Endothelial cell (in vitro differentiated cells): ENCODE results near the gene RHOV. TPM values are rescaled to one million over a fixed set of nuclear protein-coding genes. Genes with fewer than 3 reads are reported as not detected.

Experiments used
- DNase-seq: peaks from one replicate; pipeline ENCODE4 v3.0.0; 2021; ENCODE audit warnings: low spot score
- H3K27ac Mint-ChIP-seq: one replicate; pipeline ENCODE4 v1.8.0; 2021; ENCODE audit warnings: mixed read lengths, inconsistent platforms; ENCODE audit not compliant: unreplicated experiment
- H3K27me3 Mint-ChIP-seq: one replicate; pipeline ENCODE4 v1.8.0; 2021; ENCODE audit warnings: mild to moderate bottlenecking, moderate library complexity, mixed read lengths, inconsistent platforms; ENCODE audit not compliant: unreplicated experiment
- H3K36me3 Mint-ChIP-seq: one replicate; pipeline ENCODE4 v1.8.0; 2021; ENCODE audit warnings: mild to moderate bottlenecking, low read depth, mixed read lengths, inconsistent platforms; ENCODE audit not compliant: unreplicated experiment
- H3K4me1 Mint-ChIP-seq: one replicate; pipeline ENCODE4 v1.8.0; 2021; ENCODE audit warnings: mild to moderate bottlenecking, mixed read lengths, inconsistent platforms; ENCODE audit not compliant: unreplicated experiment
- H3K4me3 Mint-ChIP-seq: one replicate; pipeline ENCODE4 v1.8.0; 2021; ENCODE audit warnings: mild to moderate bottlenecking, mixed read lengths, inconsistent platforms; ENCODE audit not compliant: unreplicated experiment
- H3K9me3 Mint-ChIP-seq: one replicate; pipeline ENCODE4 v1.8.0; 2021; ENCODE audit warnings: mixed read lengths, inconsistent platforms; ENCODE audit not compliant: unreplicated experiment
- total RNA-seq: library from RNA; stranded (reverse); fragmentation: NEBNext Ultra II Directional; extraction: Animal tissue kit (Norgen Biotek cat#: 25700); gene quantifications from one replicate; pipeline ENCODE4 v1.2.1, GENCODE V29; 2021; ENCODE audit not compliant: unreplicated experiment
- TF ChIP-seq, protein P1 (sequence below): fragments of 200-600 bp; sonication (generic); IDR thresholded peaks from one replicate; pipeline ENCODE4 v1.5.0; 2021; ENCODE audit warnings: antibody characterized with exemption; ENCODE audit not compliant: unreplicated experiment

The RHOV gene
- total RNA-seq, 1 donor from 2014 or later = 1.4 TPM

DNA sequence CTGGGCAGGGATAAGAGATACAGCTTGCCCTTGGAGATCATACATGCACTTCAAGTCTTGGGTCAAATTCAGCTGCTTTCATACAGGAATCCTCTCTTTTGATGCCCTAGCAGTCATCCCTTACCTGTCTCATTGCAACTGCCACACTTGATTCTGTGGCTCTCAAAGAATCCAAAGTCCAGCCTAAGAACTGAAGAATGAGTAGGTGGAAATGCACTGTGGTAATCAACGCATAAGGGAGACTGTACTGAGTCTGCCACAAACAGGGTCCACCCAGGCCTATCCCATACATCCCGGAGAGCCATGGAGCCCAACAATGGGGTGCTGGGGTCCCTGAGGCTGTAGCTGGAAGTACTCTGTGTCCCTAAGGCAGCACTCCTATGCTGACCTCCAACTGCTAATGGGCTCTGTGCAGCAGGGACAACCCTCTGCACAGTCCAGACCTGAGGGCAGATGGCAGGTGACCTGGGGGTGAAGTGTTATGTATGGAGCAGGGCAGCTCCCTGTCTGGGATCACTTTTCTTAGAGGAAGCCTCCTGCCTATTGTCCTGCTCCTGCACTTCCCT, 18.5 kb upstream of the RHOV start:
- TF ChIP-seq, protein P1, sequence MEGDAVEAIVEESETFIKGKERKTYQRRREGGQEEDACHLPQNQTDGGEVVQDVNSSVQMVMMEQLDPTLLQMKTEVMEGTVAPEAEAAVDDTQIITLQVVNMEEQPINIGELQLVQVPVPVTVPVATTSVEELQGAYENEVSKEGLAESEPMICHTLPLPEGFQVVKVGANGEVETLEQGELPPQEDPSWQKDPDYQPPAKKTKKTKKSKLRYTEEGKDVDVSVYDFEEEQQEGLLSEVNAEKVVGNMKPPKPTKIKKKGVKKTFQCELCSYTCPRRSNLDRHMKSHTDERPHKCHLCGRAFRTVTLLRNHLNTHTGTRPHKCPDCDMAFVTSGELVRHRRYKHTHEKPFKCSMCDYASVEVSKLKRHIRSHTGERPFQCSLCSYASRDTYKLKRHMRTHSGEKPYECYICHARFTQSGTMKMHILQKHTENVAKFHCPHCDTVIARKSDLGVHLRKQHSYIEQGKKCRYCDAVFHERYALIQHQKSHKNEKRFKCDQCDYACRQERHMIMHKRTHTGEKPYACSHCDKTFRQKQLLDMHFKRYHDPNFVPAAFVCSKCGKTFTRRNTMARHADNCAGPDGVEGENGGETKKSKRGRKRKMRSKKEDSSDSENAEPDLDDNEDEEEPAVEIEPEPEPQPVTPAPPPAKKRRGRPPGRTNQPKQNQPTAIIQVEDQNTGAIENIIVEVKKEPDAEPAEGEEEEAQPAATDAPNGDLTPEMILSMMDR = no peak
- Mint-ChIP-seq H3K4me1 (peaks cover 18% of the 10 kb centered on the region), H3K4me3 (peak overlapping the region; percentile 69)

DNA sequence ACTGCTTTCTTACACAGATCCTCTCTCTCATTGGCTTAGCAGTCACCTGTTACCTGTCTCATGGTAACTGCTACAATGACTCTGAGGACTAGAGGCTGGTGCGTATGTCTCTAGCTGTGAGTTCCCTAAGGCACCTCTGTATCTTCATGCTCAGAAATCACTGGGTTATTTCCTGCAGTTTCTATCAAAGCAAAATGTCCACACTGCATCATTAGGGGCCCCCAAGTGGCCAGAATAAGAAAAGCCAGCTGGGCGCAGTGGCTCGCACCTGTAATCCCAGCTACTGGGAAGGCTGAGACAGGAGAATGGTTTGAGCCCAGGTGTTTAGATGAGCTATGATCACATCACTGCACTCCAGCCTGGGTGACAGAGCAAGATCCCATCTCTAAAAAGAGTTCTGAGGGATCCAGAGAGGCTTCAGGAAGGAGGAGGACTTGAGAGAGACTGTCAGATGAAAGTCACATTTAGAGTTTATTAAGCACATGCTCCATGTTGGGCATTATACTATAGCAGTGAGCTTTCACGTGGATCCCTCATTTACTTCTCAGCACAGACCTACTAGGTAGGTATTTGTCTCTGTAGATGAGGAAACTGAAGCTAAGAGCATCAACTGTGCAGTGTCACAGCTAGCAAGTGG, 17.9 kb upstream of the RHOV start:
- TF ChIP-seq, protein P1 = peak; percentile 52
- Mint-ChIP-seq H3K27ac (no peak overlapping the region), H3K9me3 (no peaks in the 10 kb centered on the region), H3K36me3 (peaks cover 5% of the 10 kb centered on the region), H3K4me1 (peaks cover 18% of the 10 kb centered on the region), H3K4me3 (no peak overlapping the region), H3K27me3 (peaks cover 8% of the 10 kb centered on the region)
- peak; percentile 51 for DNase-seq

More for the DNA sequence above, 18.5 kb upstream of the RHOV start:
- no peak for DNase-seq
- Mint-ChIP-seq H3K36me3 (peaks cover 5% of the 10 kb centered on the region), H3K9me3 (no peaks in the 10 kb centered on the region), H3K27me3 (peaks cover 8% of the 10 kb centered on the region), H3K27ac (no peak overlapping the region)

DNA sequence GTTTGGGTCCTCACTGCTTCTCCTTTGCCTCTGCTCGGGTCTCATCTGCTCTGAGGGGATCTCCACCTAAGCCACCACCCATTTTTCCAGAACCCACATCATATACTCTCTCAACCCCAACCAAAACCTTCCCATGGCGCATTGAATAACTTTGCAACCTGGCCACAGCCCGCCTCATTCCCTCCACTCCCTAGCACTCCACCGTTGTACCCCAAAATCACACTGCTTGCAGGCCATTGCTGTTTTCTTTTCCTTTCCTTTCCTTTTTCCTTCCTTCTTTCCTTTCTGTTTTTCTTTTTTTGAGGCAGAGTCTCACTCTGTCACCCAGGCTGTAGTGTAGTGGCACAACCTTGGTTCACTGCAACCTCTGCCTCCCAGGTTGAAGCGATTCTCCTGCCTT, 17.1 kb upstream of the RHOV start:
- no peaks in the 10 kb centered on the region for H3K9me3 Mint-ChIP-seq

DNA sequence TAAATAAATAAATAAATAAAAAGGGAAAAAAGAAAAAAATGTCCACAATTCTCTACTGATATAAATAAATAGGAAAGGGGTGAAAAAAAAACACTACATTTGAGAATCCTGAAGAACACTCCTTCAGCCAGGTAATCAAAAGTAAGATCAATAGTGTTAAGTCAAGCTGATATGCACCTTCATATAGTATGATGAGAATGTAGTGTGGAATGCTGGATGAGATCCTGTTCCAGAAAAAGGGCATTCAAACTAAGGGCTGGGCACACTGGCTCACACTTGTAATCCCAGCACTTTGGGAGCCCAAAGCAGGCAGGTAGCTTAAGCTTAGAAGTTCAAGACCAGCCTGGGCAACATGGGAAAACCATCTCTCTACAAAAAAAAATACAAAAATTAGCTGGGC, 15.1 kb upstream of the RHOV start:
- no peak for DNase-seq
- peaks cover under 1% of the 10 kb centered on the region for H3K4me1 Mint-ChIP-seq
- TF ChIP-seq, protein P1 = no peak
- no peaks in the 10 kb centered on the region for H3K36me3 Mint-ChIP-seq
- peaks cover 5% of the 10 kb centered on the region for H3K27me3 Mint-ChIP-seq
- H3K4me3 Mint-ChIP-seq = no peak overlapping the region
- no peaks in the 10 kb centered on the region for H3K9me3 Mint-ChIP-seq
- H3K27ac Mint-ChIP-seq = no peak overlapping the region

More for the DNA sequence above, 17.1 kb upstream of the RHOV start:
- peaks cover 5% of the 10 kb centered on the region for H3K36me3 Mint-ChIP-seq
- no peak overlapping the region for H3K4me3 Mint-ChIP-seq
- H3K27ac Mint-ChIP-seq = no peak overlapping the region
- TF ChIP-seq, protein P1 = no peak
- no peak for DNase-seq
- H3K27me3 Mint-ChIP-seq = peaks cover 8% of the 10 kb centered on the region
- H3K4me1 Mint-ChIP-seq = peaks cover 17% of the 10 kb centered on the region

DNA sequence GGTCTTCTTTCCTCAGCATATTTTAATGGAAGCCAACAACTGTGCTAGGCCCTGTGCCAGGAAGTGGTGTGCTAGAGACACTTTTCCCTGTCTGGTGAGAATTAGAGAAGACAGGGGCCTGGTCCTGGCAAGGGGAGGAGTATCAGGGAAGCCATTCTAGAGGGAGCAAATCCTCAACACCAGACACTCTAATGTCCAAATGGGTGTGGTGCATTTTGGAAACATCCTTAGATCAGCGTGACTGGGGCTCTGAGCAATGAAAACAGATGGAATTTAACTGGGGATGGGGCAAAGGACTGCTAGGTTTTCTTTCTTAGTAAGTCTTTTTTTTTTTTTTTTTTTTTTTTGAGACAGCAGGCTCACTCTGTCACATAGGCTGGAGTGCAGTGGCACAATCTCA, 12.6 kb upstream of the RHOV start:
- no peaks in the 10 kb centered on the region for H3K36me3 Mint-ChIP-seq
- DNase-seq = no peak

More for the DNA sequence above, 12.6 kb upstream of the RHOV start:
- H3K4me3 Mint-ChIP-seq = no peak overlapping the region
- no peaks in the 10 kb centered on the region for H3K27me3 Mint-ChIP-seq
- no peaks in the 10 kb centered on the region for H3K9me3 Mint-ChIP-seq
- H3K4me1 Mint-ChIP-seq = no peaks in the 10 kb centered on the region
- TF ChIP-seq, protein P1 = no peak
- no peak overlapping the region for H3K27ac Mint-ChIP-seq
